ENCODE measurements around the gene SLC25A26. TPM values are rescaled to one million over a fixed set of nuclear protein-coding genes. Genes with fewer than 3 reads are reported as not detected.

SLC25A26 gene
- total and polyA plus RNA-seq, 2 of the 13 experiments (the other 11 are each of a cell fraction or from before 2014, with no cell fraction given), result 23.1 to 32.7 TPM

- no peak for TF ChIP-seq TEAD2 (CRISPR knock-in tag; IDR thresholded peaks at IDR 0.05)
- TF ChIP-seq JUND (CRISPR knock-in tag; IDR thresholded peaks at IDR 0.05), result no peak
- TF ChIP-seq DRAP1 (CRISPR knock-in tag; IDR thresholded peaks at IDR 0.05), result no peak
- TF ChIP-seq ZNF691 (CRISPR knock-in tag; IDR thresholded peaks at IDR 0.05; ENCODE audit: borderline replicate concordance, low read depth), result no peak
- no peak for TF ChIP-seq RBM39 (IDR thresholded peaks at IDR 0.05; ENCODE audit: low read depth, low read length, poor library complexity, severe bottlenecking)
- TF ChIP-seq NFKB2 (CRISPR knock-in tag; IDR thresholded peaks at IDR 0.05; ENCODE audit: borderline replicate concordance), result peak; percentile 21; the same call in 1 of the 2 replicates
- TF ChIP-seq ZNF20 (CRISPR knock-in tag; IDR thresholded peaks at IDR 0.05), result no peak
- no peak for TF ChIP-seq ZNF275 (CRISPR knock-in tag; IDR thresholded peaks at IDR 0.05; ENCODE audit: borderline replicate concordance)
- no peak for TF ChIP-seq FOXP1 (IDR thresholded peaks at IDR 0.05)
- no peak for TF ChIP-seq FOXP1 (CRISPR knock-in tag; IDR thresholded peaks at IDR 0.05)
- no peak for TF ChIP-seq PRMT3 (CRISPR knock-in tag; IDR thresholded peaks at IDR 0.05; ENCODE audit: borderline replicate concordance, low read depth)
- TF ChIP-seq NR2F6 (IDR thresholded peaks at IDR 0.05), result no peak
- TF ChIP-seq NR2F6 (CRISPR knock-in tag; IDR thresholded peaks at IDR 0.05), result peak; percentile 44; the same call in 1 of the 2 replicates
- no peak for TF ChIP-seq GLI4 (CRISPR knock-in tag; IDR thresholded peaks at IDR 0.05; ENCODE audit: borderline replicate concordance)
- no peak for TF ChIP-seq BRCA1 (CRISPR knock-in tag; IDR thresholded peaks at IDR 0.05)
- no peak for TF ChIP-seq CREBL2 (CRISPR knock-in tag; IDR thresholded peaks at IDR 0.05; ENCODE audit: borderline replicate concordance)
- TF ChIP-seq ZNF253 (CRISPR knock-in tag; IDR thresholded peaks at IDR 0.05; ENCODE audit: borderline replicate concordance), result no peak
- no peak for TF ChIP-seq ZBTB25 (CRISPR knock-in tag; IDR thresholded peaks at IDR 0.05)
- TF ChIP-seq ZNF138 (CRISPR knock-in tag; IDR thresholded peaks at IDR 0.05; ENCODE audit: low read depth), result no peak
- TF ChIP-seq U2AF2 (IDR thresholded peaks at IDR 0.05; ENCODE audit: low read depth, low read length), result no peak
- no peak for TF ChIP-seq ZC3H13 (CRISPR knock-in tag; IDR thresholded peaks at IDR 0.05)
- TF ChIP-seq ZNF672 (CRISPR knock-in tag; IDR thresholded peaks at IDR 0.05), result no peak
- no peak for TF ChIP-seq ZBTB3 (CRISPR knock-in tag; IDR thresholded peaks at IDR 0.05; ENCODE audit: borderline replicate concordance, low read depth)
- no peak for TF ChIP-seq NR1H2 (CRISPR knock-in tag; IDR thresholded peaks at IDR 0.05; ENCODE audit: borderline replicate concordance, low read depth)
- TF ChIP-seq ZNF597 (CRISPR knock-in tag; IDR thresholded peaks at IDR 0.05), result no peak
- no peak for TF ChIP-seq PCBP1 (IDR thresholded peaks at IDR 0.05; ENCODE audit: borderline replicate concordance, low read depth, low read length)
- TF ChIP-seq EP300 (IDR thresholded peaks at IDR 0.05; ENCODE audit: low read depth in 2 of 2, low read length in 2 of 2), result no peak
- no peak for TF ChIP-seq EP300 (CRISPR knock-in tag; IDR thresholded peaks at IDR 0.05; ENCODE audit: borderline replicate concordance)
Measured at GRCh38 chr3:66407611-66408218, 186.9 kb downstream of the SLC25A26 start (continued).
